H9 (cell line): ENCODE results near the gene CNBP. TPM values are rescaled to one million over a fixed set of nuclear protein-coding genes. Genes with fewer than 3 reads are reported as not detected.

Source experiments
- DNase-seq: peaks from one replicate; pipeline ENCODE4 v3.0.0-alpha.2; 2017
- H2AFZ ChIP-seq: one replicate; pipeline ENCODE4 v1.6.1; 2013; ENCODE audit warnings: mild to moderate bottlenecking, low read length, control low read depth, moderate library complexity
- H2AK5ac ChIP-seq: 2 replicates; pipeline ENCODE4 v1.6.1; 2013; ENCODE audit warnings: low read length, control low read depth, mixed read lengths; ENCODE audit not compliant: insufficient read length
- H2BK120ac ChIP-seq: one replicate; pipeline ENCODE4 v1.6.1; 2013; ENCODE audit warnings: low read depth, mild to moderate bottlenecking, low read length, control low read depth, inconsistent platforms; ENCODE audit not compliant: poor library complexity, severe bottlenecking
- H2BK12ac ChIP-seq: 2 replicates; pipeline ENCODE4 v1.6.1; 2013; ENCODE audit warnings: low read length, control low read depth, mixed read lengths, low read depth; ENCODE audit not compliant: insufficient read length
- H2BK15ac ChIP-seq: 2 replicates; pipeline ENCODE4 v1.6.1; 2013; ENCODE audit warnings: low read depth, low read length, control low read depth
- H2BK20ac ChIP-seq: one replicate; pipeline ENCODE4 v1.6.1; 2013; ENCODE audit warnings: low read depth, mild to moderate bottlenecking, low read length, control low read depth, inconsistent platforms; ENCODE audit not compliant: poor library complexity, severe bottlenecking
- H2BK5ac ChIP-seq: 2 replicates; pipeline ENCODE4 v1.6.1; 2013; ENCODE audit warnings: low read length, control low read depth, mixed read lengths; ENCODE audit not compliant: insufficient read length
- H3K14ac ChIP-seq: 2 replicates; pipeline ENCODE4 v1.6.1; 2013; ENCODE audit warnings: low read length, control low read depth; ENCODE audit not compliant: insufficient read depth
- H3K18ac ChIP-seq: 2 replicates; pipeline ENCODE4 v1.6.1; 2013; ENCODE audit warnings: low read depth, mild to moderate bottlenecking, mixed read lengths, low read length, control low read depth; ENCODE audit not compliant: insufficient read length
- H3K23ac ChIP-seq: 2 replicates; pipeline ENCODE4 v1.6.1; 2013; ENCODE audit warnings: low read length, control low read depth, mixed read lengths, low read depth; ENCODE audit not compliant: insufficient read length
- H3K23me2 ChIP-seq: 2 replicates; pipeline ENCODE4 v1.6.1; 2013; ENCODE audit warnings: low read depth, mild to moderate bottlenecking, mixed read lengths, low read length, control low read depth; ENCODE audit not compliant: insufficient read length, poor library complexity, severe bottlenecking
- H3K27ac ChIP-seq: 2 replicates; pipeline ENCODE4 v1.5.1; 2013; ENCODE audit warnings: low read length, control low read depth, mixed read lengths, low read depth; ENCODE audit not compliant: insufficient read length
- H3K27me3 ChIP-seq: 2 replicates; pipeline ENCODE4 v1.6.1; 2013; ENCODE audit warnings: low read length, control low read depth, inconsistent platforms; ENCODE audit not compliant: insufficient read depth
- H3K4ac ChIP-seq: 2 replicates; pipeline ENCODE4 v1.6.1; 2013; ENCODE audit warnings: low read depth, mild to moderate bottlenecking, control low read depth, inconsistent platforms, low read length, moderate library complexity
- H3K4me1 ChIP-seq: 2 replicates; pipeline ENCODE4 v1.6.1; 2013; ENCODE audit warnings: low read length, control low read depth, inconsistent platforms; ENCODE audit not compliant: insufficient read depth
- H3K4me2 ChIP-seq: 2 replicates; pipeline ENCODE4 v1.6.1; 2013; ENCODE audit warnings: low read length, control low read depth, mixed read lengths; ENCODE audit not compliant: insufficient read length, insufficient read depth
- H3K56ac ChIP-seq: 2 replicates; pipeline ENCODE4 v1.6.1; 2013; ENCODE audit warnings: low read depth, mild to moderate bottlenecking, mixed read lengths, low read length, control low read depth; ENCODE audit not compliant: insufficient read length
- H3K79me1 ChIP-seq: 2 replicates; pipeline ENCODE4 v1.6.1; 2013; ENCODE audit warnings: low read depth, mild to moderate bottlenecking, moderate library complexity, low read length, control low read depth, inconsistent platforms; ENCODE audit not compliant: insufficient read depth, poor library complexity, severe bottlenecking
- H3K79me2 ChIP-seq: 2 replicates; pipeline ENCODE4 v1.6.1; 2013; ENCODE audit warnings: low read length, control low read depth, inconsistent platforms; ENCODE audit not compliant: insufficient read depth
- H3K9ac ChIP-seq: 2 replicates; pipeline ENCODE4 v1.6.1; 2013; ENCODE audit warnings: low read length, control low read depth, mixed read lengths; ENCODE audit not compliant: insufficient read length; ENCODE audit errors: extremely low read depth
- H3K9me3 ChIP-seq: one replicate; pipeline ENCODE4 v1.6.1; 2013; ENCODE audit warnings: low read depth, low read length, inconsistent platforms; ENCODE audit not compliant: control insufficient read depth
- H3T11ph ChIP-seq: one replicate; pipeline ENCODE4 v1.6.1; 2013; ENCODE audit warnings: mild to moderate bottlenecking, low read length, control low read depth, inconsistent platforms
- H4K20me1 ChIP-seq: one replicate; pipeline ENCODE4 v1.6.1; 2013; ENCODE audit not compliant: control insufficient read depth, insufficient read length, insufficient read depth
- H4K5ac ChIP-seq: 2 replicates; pipeline ENCODE4 v1.6.1; 2013; ENCODE audit warnings: low read depth, mild to moderate bottlenecking, mixed read lengths, low read length, control low read depth; ENCODE audit not compliant: insufficient read length
- H4K8ac ChIP-seq: replicated peaks from 2 replicates; pipeline ENCODE4 v1.6.1; 2013; ENCODE audit warnings: low read length, control low read depth, mixed read lengths, low read depth; ENCODE audit not compliant: insufficient read length
- H4K91ac ChIP-seq: 2 replicates; pipeline ENCODE4 v1.6.1; 2013; ENCODE audit warnings: low read depth, mild to moderate bottlenecking, moderate library complexity, mixed read lengths, low read length, control low read depth; ENCODE audit not compliant: insufficient read length
- H3K27ac Mint-ChIP-seq, 3 experiments: 2 replicates in 2 of 3; 3 replicates in 1 of 3; pipeline ENCODE4 v1.8.0; 2020 to 2021; ENCODE audit warnings: mixed read lengths in 3 of 3, mild to moderate bottlenecking in 1 of 3, moderate library complexity in 1 of 3
- H3K27me3 Mint-ChIP-seq: 2 replicates; pipeline ENCODE4 v1.8.0; 2021; ENCODE audit warnings: low read depth, mild to moderate bottlenecking, moderate library complexity, mixed read lengths
- H3K36me3 Mint-ChIP-seq, 3 experiments: 2 replicates in 2 of 3; 3 replicates in 1 of 3; pipeline ENCODE4 v1.8.0; 2020 to 2021; ENCODE audit warnings: low read depth in 3 of 3, mixed read lengths in 3 of 3; ENCODE audit not compliant: insufficient read depth in 1 of 3
- H3K4me1 Mint-ChIP-seq, 2 experiments: 2 replicates each; pipeline ENCODE4 v1.8.0; 2020; ENCODE audit warnings: mixed read lengths in 2 of 2
- H3K4me3 Mint-ChIP-seq, 2 experiments: 2 replicates in 1 of 2; 3 replicates in 1 of 2; pipeline ENCODE4 v1.8.0; 2020 to 2021; ENCODE audit warnings: mild to moderate bottlenecking in 2 of 2, mixed read lengths in 2 of 2, moderate library complexity in 1 of 2
- H3K9me3 Mint-ChIP-seq, 2 experiments: 2 replicates in 1 of 2; 3 replicates in 1 of 2; pipeline ENCODE4 v1.8.0; 2020; ENCODE audit warnings: mild to moderate bottlenecking in 2 of 2, mixed read lengths in 2 of 2, moderate library complexity in 1 of 2
- WGBS: extraction: QIAGEN DNeasy Blood & Tissue Kit; methylation state at CpG from one replicate; pipeline ENCODE4 v1.1.7; 2013; ENCODE audit warnings: missing lambda C conversion rate, low lambda C conversion rate, mixed read lengths; ENCODE audit not compliant: insufficient read length; ENCODE audit errors: extremely low coverage; 5-methylcytosine and 5-hydroxymethylcytosine counted together
- total RNA-seq: library from RNA; stranded (reverse); gene quantifications from 2 replicates; pipeline ENCODE4 v1.2.1, GENCODE V29; 2021
- TF ChIP-seq, protein P1 (sequence below): fragments of 200-600 bp; sonication (generic); conservative IDR thresholded peaks from 3 replicates; pipeline ENCODE4 v1.8.0; 2021; ENCODE audit warnings: antibody characterized with exemption, mild to moderate bottlenecking

CNBP gene
- total RNA-seq, 1 experiment from 2014 or later = 433 TPM

DNA sequence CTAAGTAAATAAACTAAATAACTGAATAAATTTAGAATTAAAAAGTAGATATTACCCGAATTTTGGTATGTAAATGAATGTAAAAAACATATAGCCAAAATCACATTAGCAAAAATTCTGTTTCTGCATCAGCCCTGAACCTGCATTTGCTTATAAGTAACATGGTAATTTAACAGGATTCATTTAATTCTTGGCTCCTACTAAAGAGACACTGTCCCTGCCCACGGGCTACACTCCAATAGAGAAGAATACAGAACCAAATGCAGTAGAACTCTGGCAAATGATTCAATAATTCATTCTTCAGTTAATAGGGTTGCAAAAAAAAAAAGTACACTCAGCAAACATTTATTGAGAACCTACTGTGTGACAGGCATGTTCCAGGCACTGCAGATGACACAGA, 20.8 kb upstream of the CNBP start:
- TF ChIP-seq, protein P1, sequence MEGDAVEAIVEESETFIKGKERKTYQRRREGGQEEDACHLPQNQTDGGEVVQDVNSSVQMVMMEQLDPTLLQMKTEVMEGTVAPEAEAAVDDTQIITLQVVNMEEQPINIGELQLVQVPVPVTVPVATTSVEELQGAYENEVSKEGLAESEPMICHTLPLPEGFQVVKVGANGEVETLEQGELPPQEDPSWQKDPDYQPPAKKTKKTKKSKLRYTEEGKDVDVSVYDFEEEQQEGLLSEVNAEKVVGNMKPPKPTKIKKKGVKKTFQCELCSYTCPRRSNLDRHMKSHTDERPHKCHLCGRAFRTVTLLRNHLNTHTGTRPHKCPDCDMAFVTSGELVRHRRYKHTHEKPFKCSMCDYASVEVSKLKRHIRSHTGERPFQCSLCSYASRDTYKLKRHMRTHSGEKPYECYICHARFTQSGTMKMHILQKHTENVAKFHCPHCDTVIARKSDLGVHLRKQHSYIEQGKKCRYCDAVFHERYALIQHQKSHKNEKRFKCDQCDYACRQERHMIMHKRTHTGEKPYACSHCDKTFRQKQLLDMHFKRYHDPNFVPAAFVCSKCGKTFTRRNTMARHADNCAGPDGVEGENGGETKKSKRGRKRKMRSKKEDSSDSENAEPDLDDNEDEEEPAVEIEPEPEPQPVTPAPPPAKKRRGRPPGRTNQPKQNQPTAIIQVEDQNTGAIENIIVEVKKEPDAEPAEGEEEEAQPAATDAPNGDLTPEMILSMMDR = no peak
- WGBS = no CpG with 5 or more reads among the region's 2 CpGs
- H3K27me3 Mint-ChIP-seq = no peaks in the 10 kb centered on the region; the same call in 1 of the 2 replicates

More for the DNA sequence above, 20.8 kb upstream of the CNBP start:
- H3K56ac ChIP-seq = no peak overlapping the region
- no peaks in the 10 kb centered on the region for H3K9me3 ChIP-seq
- no peak overlapping the region for H2BK5ac ChIP-seq
- H2BK120ac ChIP-seq = no peak overlapping the region
- no peak overlapping the region for H4K5ac ChIP-seq
- Mint-ChIP-seq H3K4me1 (peaks cover 0 to 3% of the 10 kb centered on the region in 2 experiments; a peak in 2 of 4 replicates), H3K36me3 (no peaks in the 10 kb centered on the region), H3K4me3 (no peak overlapping the region), H3K27ac (no peak overlapping the region), H3K9me3 (no peaks in the 10 kb centered on the region)
- no peaks in the 10 kb centered on the region for H3K79me1 ChIP-seq
- no peak overlapping the region for H3K4ac ChIP-seq
- no peak for DNase-seq
- H3K27me3 ChIP-seq = no peaks in the 10 kb centered on the region
- H3K4me1 ChIP-seq = no peaks in the 10 kb centered on the region
- H3K14ac ChIP-seq = no peak overlapping the region
- no peak overlapping the region for H2AFZ ChIP-seq
- no peak overlapping the region for H2BK20ac ChIP-seq
- H2BK12ac ChIP-seq = no peak overlapping the region
- H4K8ac ChIP-seq = no peak overlapping the region
- H2AK5ac ChIP-seq = no peak overlapping the region
- H3K27ac ChIP-seq = no peak overlapping the region
- H3K23me2 ChIP-seq = no peaks in the 10 kb centered on the region
- no peak overlapping the region for H3K18ac ChIP-seq
- H3K9ac ChIP-seq = no peak overlapping the region
- H3K23ac ChIP-seq = no peak overlapping the region
- no peak overlapping the region for H3K4me2 ChIP-seq
- H3K79me2 ChIP-seq = no peaks in the 10 kb centered on the region
- no peak overlapping the region for H3T11ph ChIP-seq
- no peak overlapping the region for H2BK15ac ChIP-seq
- no peaks in the 10 kb centered on the region for H4K20me1 ChIP-seq
- H4K91ac ChIP-seq = no peak overlapping the region
